Measurements from ENCODE around the gene ZCRB1.
A peak's percentile ranks its signal among the peaks of the same experiment; 100 is the strongest.
"Not testable (repeated sequence)": the region's sequence is repeated elsewhere in the genome, so short reads cannot be mapped to it uniquely, and the experiment has no call there.

The ZCRB1 gene

DNA sequence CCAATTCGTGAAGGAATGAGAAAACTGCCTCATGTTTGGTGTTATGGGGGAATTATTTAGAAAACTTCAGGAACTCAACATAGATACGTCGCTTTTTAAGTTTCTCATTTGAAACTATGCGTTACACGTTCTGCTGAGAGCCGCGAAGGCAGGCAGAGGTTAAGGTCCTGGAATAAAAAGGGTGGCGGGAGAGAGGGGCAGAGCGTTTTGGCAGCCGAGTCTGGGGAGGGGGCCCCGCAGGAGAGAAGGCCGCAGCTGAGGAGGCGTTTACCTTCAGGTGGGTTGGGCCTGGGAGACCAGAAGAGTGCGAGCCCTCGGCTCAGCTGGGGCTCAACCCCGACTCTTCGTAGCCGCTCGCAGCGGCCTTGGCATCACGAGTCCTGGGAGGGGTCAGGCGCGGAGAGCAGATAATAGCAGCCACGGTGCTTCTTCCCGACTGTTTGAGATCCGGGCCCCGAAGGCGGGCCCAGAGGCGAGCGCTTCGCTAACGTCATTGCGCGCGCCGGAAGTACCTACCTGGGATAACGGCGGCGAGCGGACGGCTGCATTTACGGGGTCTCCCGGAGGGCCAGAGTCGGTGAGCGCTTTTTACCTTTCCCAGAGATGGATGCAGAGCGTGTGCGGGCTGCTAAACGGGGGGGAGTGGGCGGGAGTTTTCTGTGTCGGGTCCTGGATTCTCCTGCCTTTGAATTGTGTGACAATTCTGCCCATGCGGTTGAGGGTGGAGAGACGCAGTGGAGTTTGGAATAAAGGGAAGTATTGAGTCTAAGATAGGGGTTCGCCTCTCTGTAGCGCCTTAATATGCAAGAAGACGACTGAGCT, at the start of gene ZCRB1, which contains the start of gene PPHLN1:
Gene ZCRB1, minus strand, starts transcription at position 442 of the 822 bp plus-strand sequence. CDS start 1,992 bp downstream, outside the sequence.
Gene PPHLN1, plus strand, starts transcription at position 515 of the 822 bp plus-strand sequence. CDS start 9,736 bp downstream, outside the sequence.
- peak; percentile 95 for DNase-seq (ENCODE audit: low read depth, low spot score)

DNA sequence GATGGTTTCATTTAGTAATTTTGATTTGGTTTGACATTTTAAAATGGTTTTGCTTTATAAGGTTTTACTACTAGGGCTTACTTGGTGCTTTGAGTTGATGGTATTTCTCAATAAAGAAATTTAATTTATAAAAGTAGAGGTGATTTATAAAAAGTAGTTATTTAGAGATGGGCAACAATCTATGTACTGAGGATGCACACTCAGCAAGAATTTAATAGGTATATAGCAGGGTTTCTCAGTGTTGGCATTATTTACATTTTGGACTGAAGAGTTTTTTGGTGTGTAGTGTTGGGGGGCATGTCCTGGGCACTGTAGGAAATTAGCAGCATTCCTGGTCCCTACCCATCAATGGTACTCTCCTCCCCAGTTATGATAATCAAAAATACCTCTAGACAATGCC, 47.8 kb upstream of the ZCRB1 start:
- no peak for DNase-seq (ENCODE audit: low read depth, low spot score)

DNA sequence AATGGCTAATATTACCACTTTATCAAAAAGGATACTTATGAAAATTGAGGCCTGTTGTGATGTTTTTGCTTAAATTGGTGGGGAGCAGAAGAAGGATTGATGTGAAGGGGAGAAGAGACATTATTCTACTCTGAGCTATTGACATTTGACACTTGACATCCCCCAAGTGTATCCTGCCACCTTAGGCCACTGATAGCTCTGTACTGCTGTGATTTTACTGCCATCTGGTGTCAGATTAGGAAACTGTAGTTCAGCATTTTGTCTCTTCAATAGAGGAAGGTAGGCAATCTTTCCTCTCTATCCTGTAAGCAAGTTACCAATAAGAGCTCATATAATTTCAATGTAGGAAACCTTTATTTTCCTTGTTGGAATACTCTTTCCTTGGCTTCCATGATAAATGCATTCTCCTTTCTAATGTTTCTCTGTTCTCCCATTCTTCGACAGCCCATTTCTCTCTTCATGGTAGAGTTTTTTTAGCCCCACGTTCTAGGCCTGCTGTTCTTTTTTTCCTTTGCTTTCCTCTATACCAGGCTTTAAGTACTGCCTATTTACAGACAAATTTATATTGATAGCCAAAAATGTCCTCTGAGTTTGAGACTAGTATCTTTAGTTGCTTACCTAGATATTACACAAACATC, 46.4 kb upstream of the ZCRB1 start:
- DNase-seq (ENCODE audit: low read depth, low spot score) = peak; percentile 21

DNA sequence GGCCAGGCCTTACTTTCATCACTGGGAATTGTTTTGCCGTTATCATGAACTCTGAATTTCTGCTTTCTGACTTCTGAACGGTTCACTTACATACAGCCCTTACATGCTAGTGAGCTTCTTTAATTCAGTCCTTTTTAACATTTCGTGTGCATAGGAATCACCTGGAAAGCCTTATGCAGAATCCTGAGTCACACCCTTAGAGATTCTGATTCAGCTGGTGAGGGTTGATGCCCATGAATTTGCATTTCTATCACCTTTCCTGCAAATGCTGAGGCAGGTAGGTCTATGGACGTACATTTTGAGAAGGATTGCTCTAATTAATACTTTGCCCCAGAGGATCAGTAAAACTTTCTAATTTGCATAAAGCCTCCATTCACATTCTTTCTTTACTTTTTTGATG, 44.1 kb upstream of the ZCRB1 start:
- no peak for DNase-seq (ENCODE audit: low read depth, low spot score)

DNA sequence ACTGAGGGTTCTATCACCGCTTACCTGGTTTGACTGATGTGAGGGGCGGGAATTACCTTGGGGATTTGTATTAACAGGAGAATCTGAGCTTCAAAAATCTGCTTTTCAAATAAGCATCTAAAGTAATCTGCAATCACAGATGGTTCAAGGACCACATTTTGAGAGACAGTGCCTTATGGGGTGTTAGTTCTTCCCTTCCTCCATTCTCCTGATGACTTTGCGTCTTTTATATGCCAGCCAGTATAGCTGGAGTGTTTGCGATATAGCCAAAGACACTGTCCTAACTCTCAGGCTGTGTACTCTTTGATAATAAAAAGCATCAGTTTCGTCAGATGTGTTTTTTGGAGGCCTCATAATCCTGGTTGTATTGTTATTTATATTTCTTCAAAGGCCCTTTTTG, 39.6 kb upstream of the ZCRB1 start:
- DNase-seq (ENCODE audit: low read depth, low spot score) = no peak

DNA sequence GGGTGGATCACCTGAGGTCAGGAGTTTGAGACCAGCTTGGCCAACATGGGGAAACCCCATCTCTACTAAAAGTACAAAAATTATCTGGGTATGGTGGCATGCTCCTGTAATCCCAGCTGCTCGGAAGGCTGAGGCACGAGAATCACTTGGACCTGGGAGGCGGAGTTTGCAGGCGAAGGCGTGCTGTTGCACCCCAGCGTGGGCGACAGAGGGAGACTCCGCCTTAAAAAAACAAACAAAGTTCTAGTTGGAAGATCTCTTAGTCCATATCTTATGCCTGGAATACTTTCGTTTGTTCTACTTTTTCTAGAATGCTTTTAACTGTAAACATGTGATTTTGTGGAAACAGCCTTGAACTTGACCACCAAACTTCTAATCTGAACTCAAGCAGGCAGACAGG, 38.8 kb upstream of the ZCRB1 start:
- peak; percentile 45 for DNase-seq (ENCODE audit: low read depth, low spot score)

DNA sequence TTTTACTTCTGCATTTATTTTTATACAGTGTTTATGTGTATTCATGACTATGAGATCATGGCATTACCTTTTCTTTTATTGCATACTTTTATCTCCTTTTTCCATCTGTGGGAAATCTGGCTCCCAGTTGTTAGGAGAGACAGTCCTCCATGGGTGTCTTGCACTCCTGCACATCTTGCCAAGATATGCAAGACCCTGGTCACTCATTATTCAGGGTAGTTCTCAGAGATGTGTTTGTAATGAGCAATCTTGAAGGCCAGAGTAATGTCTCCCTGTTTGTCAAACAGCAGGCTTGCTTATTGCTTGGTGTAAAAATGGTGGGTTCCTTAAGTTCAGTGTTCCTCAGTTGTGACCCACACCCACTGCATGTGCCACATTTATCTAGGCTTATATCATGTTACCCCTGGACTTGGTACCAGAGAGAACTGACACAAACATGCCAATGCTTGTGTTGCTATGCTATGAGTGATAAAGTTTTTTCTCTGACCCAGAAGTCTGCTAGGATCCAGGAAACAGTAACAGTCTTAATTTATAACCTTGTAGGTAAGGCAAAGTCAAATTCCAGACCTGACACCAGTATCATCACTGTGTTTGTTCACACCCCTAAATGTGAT, 36.9 kb upstream of the ZCRB1 start:
- DNase-seq (ENCODE audit: low read depth, low spot score) = no peak

- DNase-seq (ENCODE audit: low read depth, low spot score) = no peak
These were observed 36.2 kb upstream of the ZCRB1 start for GRCh38 chr12:42361909-42362646.

GRCh38 chr12:42360747-42361403, 35.0 kb upstream of the ZCRB1 start:
- no peak for DNase-seq (ENCODE audit: low read depth, low spot score)

DNA sequence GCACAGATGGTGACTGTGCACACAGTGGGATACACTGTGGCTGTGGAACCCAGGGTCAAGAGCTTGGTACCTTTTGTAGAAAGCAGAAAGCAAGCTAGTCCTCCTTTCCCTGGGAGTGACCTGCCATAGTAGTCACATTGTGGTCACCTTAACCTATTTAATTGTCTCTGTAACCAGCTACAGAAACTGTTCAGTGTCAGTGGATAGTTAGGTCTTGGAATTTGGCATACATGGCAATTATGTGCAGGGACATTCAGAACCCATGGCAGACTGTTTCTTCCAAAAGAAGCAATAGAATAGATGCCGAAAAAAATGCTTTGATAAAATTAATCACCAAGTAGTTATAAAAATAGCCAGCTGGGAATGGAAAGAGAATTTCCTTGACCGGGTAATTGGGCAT, 30.4 kb upstream of the ZCRB1 start:
- DNase-seq (ENCODE audit: low read depth, low spot score) = no peak

GRCh38 chr12:42350021-42350407, 24.1 kb upstream of the ZCRB1 start:
- not testable (repeated sequence) for DNase-seq (ENCODE audit: low read depth, low spot score)

GRCh38 chr12:42349119-42350020, 23.5 kb upstream of the ZCRB1 start:
- not testable (repeated sequence) for DNase-seq (ENCODE audit: low read depth, low spot score)

- no peak for DNase-seq (ENCODE audit: low read depth, low spot score)
These were observed 20.6 kb upstream of the ZCRB1 start for GRCh38 chr12:42346403-42347002.

DNA sequence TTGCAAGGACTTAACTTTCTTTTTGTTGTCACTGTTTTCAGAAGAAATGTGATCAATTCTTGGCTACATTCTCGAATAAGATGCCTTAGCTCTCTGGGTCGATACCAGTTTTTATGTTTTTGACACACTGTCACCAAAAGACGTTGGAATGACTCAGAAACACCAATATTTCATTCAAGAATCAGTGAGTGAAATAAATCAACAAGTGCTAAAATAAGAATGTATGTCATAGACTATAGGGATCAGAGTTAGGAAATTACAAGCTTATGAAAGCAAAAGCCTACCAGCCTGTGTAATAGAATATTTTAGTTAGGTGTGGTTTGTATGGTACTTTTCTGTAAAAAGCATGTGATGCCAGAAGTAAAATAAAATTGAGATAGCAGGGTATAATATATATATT, 17.8 kb upstream of the ZCRB1 start:
- no peak for DNase-seq (ENCODE audit: low read depth, low spot score)

GRCh38 chr12:42342028-42342427, 16.1 kb upstream of the ZCRB1 start:
- DNase-seq (ENCODE audit: low read depth, low spot score) = no peak

- no peak for DNase-seq (ENCODE audit: low read depth, low spot score)
These were observed 12.4 kb upstream of the ZCRB1 start for GRCh38 chr12:42338280-42338679.

- peak; percentile 32 for DNase-seq (ENCODE audit: low read depth, low spot score)
These were observed 10.4 kb upstream of the ZCRB1 start for GRCh38 chr12:42336286-42336685.

DNA sequence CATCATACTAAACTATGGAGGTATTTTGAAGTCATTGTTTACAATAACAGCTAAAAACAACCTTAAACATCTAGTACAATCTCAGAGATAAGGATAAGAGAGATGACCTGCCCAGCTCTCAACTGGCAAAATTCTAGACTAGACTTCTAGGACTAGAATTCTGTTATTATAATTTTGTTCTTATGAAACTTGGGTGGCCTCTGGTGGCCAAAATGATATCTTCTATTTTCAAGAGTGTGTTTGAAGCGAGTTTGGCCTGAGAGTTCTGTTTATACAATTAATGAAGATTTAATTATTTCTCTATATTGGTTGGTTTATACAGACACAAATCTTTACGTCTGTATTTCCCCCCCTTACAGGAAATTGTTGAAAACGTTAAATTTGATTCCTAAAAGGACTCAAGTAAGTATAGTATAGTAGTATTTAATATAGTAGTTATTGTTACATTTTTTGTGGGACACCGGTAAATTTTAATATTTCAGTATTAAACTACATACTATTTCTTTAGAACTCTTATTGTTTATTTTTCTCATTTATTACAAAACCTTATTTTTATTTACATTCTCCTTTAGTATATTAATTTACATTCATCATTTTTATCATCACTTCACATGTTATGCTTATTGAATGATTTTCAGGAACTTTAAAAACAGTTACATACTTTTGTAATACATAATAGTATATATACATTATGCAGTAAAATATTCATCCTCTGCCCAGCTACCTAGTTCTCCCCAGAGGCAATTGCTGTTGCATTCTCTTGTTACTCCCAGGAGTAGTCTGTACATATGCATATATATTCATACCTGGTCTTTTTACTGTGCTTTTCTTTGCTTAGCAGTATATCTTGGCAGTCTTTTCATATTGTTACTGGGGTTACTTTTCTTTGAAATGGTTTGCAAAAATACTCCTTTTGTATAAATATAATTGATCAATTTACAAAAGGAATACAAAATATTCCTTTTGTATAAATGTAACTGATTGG, 6.7 kb upstream of the ZCRB1 start:
- no peak for DNase-seq (ENCODE audit: low read depth, low spot score)

DNA sequence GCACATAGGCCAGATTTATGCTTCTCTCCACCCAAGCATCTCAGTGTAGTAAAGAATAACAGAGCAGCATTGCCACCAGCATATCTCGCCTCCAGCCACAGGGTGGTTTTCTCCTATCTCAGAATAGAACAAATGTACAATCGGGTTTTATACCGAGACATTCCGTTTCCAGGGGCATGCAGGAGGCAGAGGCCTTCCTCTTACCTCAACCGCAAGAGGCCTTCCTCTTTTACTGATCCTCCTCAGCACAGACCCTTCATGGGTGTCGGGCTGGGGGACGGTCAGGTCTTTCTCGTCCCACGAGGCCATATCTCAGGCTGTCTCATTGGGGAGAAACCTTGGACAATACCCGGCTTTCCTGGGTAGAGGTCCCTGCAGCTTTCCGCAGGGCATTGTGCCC, 4.2 kb upstream of the ZCRB1 start:
- DNase-seq (ENCODE audit: low read depth, low spot score) = not testable (repeated sequence)

All from ELF-1 (cell line).